HG02642 (cell line): ENCODE data around the gene CUL2.
"Not testable (repeated sequence)": the region's sequence is repeated elsewhere in the genome, so short reads cannot be mapped to it uniquely, and the experiment has no call there.

ENCODE experiments used
- ATAC-seq: cut with Tn5 transposase; IDR thresholded peaks from one replicate; pipeline ENCODE4 v1.9.1; 2021; ENCODE audit warnings: mild to moderate bottlenecking; ENCODE audit not compliant: unreplicated experiment, poor library complexity

Gene CUL2

DNA sequence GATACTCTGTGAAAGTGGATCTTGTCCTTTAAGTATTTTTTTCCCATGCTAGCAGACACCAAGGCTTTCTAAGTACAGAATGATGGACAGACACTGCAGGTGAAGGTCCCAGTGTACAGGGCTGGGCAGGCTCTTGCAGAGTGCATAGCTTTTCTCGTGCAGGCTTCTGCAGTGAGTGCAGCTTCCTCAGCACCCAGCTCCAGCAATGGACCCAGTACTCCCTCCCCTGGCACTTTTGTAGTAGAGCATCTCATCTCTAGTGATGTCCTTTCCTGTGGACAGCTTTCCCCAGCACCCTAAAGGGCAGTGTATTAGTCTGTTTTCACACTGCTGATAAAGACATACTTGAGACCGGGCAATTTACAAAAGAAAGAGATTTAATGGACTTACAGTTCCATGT lies 104.3 kb downstream of the CUL2 start:
- ATAC-seq, result no peak

DNA sequence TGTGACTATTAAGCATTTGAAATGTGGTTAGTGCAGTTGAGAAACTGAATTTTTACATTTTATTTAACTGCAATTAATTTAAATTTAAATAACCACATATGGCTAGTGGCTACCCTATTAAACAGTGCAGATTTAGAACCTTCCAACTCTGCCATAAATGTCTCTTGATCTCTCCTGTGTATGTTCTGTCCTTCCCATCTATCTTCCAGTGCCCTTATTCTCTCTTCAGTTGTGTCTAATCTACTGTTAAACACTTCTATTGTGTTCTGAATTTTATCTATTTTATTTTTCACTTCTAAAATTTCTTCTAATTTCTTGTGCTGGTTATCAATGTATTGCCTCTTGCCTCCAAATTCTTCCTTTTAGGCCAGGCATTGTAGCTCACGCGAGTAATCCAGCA lies 105.0 kb downstream of the CUL2 start:
- no peak for ATAC-seq

DNA sequence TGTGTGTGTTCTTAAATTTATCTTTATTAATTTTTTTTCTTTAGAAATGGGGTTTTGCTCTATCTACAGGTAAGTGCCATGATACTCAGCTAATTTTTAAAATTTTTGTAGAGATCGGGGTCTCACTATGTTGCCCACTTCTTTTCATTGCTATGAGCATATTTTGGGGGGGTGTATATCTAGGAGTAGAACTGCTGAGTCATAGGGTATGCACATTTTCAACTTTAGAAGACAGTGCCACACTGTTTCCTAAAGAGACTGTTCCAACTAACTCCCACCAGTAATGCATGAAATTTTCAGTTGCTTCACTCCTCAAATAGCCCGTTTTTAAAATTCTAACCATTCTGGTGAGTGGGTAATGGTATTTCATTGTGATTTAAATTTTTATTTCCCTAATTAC lies 108.3 kb downstream of the CUL2 start:
- ATAC-seq, result no peak

DNA sequence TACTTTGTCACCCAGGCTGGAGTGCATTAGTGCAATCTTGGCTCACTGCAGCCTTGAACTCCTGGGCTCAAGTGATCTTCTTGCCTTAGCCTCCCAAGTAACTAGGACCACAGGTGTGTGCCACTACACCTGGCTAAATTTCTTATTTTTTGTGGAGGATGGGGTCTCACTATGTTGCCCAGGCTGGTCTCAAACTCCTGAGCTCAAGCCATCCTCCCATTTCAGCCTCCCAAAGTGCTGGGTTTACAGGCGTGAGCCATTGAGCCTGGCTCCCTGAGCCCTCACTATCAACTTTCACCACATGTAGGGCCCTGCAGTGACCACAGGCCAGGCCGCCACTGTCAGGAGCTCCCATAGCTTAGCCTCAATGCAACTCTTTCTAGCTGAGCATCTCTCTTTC lies 110.2 kb downstream of the CUL2 start:
- no peak for ATAC-seq

DNA sequence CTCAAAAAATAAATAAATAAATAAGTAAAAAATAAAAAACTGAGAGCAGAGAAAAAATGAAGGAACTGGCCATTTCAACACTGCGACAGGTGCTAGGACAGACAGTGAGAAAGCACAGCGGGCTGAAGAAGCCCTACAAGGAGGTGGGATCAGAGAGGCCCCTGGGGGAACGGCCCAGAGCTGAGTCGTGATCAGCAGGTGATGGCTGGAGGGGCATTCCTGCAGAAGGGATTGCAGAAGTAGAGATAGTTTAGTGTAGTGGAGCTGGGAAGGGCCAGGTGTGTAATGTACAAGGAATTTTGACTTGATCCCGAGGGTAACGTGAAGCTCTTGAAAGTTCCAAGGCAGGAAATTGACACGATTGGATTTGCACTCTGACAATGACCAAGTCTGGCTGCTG lies 112.1 kb downstream of the CUL2 start:
- no peak for ATAC-seq

DNA sequence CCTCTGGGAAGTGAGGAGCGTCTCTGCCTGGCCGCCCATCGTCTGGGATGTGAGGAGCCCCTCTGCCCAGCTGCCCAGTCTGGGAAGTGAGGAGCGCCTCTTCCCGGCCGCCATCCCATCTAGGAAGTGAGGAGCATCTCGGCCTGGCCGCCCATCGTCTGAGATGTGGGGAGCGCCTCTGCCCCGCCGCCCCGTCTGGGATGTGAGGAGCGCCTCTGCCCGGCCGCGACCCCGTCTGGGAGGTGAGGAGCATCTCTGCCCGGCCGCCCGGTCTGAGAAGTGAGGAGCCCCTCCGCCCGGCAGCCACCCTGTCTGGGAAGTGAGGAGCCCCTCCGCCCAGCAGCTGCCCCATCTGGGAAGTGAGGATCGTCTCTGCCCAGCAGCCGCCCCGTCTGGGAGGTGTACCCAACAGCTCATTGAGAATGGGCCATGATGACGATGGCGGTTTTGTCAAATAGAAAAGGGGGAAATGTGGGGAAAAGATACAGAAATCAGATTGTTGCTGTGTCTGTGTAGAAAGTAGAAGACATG lies 113.7 kb downstream of the CUL2 start:
- ATAC-seq, result not testable (repeated sequence)

DNA sequence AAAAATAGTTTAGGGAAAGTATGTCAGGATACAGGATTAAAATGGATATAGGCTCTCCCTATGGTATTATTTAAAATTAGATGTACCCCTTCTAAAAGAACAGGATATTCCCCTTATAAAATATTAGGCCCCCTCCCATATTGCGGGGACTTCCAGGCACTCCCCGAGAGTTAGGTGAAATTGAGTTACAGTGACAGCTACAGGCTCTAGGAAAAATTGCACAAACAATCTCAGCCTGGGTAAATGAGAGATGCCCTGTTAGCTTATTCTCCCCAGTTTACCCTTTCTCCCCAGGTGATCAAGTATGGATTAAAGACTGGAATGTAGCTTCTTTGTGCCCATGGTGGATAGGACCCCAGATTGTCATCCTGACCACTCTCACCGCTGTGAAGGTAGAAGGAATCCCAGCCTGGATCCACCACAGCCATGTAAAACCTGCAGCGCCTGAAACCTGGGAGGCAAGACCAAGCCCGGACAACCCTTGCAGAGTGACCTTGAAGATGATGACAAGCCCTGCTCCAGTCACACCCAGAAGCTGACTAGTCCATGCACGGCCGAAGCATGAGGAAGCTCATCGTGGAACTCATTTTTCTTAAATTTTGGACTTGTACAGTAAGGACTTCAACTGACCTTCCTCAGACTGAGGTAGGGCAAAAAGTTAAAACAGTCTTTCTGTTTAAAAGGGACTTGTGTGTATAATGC lies 115.6 kb downstream of the CUL2 start:
- not testable (repeated sequence) for ATAC-seq

DNA sequence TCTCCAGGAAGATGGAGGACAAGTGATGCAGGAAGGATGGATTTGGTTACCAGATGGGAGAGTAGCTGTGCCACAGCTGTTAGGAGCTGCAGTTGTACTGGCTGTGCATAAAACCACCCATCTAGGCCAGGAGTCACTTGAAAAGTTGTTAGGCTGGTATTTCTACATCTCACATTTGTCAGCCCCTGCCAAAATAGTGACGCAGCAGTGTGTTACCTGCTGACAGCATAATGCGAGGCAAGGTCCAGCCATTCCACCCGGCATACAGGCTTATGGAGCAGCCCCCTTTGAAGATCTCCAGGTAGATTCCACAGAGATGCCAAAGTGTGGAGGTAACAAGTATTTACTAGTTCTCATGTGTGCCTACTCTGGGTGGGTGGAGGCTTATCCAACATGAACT lies 116.4 kb downstream of the CUL2 start:
- ATAC-seq, result not testable (repeated sequence)

DNA sequence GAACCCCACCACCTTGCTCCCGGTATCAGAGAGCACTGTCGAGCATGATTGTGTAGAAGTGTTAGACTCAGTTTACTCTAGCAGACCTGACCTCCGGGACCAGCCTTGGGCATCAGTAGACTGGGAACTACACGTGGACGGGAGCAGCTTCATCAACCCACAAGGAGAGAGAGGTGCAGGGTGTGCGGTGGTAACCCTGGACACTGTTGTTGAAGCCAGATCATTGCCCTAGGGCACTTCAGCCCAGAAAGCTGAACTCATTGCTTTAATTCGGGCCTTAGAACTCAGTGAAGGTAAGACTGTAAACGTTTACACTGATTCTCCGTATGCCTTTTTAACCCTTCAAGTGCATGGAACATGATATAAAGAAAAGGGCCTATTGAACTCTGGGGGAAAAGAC lies 117.0 kb downstream of the CUL2 start:
- not testable (repeated sequence) for ATAC-seq

DNA sequence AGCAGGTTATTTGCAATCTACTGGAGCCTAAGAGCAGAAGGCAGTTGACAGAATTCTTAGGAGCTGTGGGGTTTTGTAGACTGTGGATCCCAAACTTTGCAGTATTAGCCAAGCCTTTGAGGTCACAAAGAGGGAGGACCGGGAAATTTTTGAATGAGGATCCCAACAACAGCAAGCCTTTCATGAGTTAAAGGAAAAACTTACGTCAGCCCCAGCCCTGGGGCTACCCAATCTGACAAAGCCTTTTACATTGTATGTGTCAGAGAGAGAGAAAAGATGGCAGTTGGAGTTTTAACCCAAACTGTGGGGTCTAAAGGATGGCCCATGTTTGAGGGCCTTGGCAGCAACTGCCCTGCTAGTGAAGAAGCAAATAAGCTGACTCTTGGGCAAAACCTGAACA lies 117.5 kb downstream of the CUL2 start:
- ATAC-seq, result not testable (repeated sequence)

DNA sequence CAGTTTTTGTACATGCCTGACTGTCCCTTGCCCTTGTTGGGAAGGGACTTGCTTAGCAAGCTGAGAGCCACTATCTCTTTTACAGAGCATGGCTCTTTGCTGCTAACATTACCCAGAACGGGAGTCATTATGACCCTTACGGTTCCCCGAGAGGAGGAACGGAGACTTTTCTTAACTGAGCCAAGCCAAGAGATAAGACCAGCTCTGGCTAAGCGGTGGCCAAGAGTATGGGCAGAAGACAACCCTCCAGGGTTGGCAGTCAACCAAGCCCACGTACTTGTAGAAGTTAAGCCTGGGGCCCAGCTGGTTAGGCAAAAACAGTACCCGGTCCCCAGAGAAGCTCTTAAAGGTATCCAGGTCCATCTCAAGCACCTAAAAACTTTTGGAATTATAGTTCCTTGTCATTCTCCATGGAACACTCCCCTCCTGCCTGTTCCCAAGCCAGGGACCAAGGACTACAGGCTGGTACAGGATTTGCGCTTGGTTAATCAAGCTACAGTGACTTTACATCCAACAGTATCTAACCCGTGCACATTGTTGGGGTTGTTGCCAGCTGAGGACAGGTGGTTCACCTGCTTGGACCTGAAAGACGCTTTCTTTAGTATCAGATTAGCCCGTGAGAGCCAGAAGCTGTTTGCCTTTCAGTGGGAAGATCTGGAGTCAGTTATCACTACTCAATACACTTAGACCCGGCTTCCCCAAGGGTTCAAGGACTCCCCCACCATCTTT lies 118.4 kb downstream of the CUL2 start:
- ATAC-seq, result not testable (repeated sequence)

DNA sequence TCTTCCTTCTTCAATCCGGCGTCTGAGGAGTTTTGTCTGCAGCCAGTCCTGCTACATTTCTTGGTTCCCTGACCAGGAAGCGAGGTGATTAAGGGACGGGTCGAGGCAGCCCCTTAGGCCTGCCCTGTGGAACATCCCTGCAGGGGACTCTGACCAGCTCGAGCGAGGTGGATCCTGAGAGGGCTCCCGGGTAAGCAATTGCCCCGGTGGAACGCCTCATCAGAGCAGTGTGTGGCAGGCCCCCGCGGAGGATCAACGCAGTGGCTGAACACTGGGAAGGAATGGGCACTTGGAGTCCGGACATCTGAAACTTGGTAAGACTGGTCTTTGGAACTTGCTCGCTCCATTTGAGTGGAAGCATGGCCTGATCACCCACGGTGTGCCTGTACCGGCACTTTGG lies 121.0 kb downstream of the CUL2 start:
- ATAC-seq, result no peak

DNA sequence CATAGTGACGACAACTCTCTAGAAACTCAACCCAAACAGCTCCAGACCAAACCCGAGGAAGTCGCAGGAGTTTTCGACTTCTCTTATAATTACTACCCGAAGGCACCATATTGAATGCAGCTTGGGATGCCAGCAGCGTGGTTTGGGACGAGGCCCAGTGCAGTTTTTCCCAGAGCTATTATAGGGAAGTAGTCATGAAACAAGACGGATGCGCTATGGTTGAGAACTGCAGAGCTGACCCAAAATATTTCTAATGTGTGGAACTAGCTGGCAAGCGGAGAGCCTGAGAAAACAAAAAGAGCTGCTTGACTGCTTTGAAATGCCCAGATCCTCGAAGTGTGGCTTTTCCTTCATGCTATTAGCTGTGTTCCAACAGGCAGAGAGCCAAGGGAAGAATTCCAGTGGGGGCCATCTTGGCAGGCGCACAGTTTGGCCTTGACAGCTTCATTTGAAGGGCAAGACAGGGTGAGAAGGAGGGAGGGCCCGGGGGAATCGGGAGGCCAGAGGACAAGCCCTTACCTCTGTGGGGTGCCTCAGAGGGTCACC lies 122.7 kb downstream of the CUL2 start:
- no peak for ATAC-seq

DNA sequence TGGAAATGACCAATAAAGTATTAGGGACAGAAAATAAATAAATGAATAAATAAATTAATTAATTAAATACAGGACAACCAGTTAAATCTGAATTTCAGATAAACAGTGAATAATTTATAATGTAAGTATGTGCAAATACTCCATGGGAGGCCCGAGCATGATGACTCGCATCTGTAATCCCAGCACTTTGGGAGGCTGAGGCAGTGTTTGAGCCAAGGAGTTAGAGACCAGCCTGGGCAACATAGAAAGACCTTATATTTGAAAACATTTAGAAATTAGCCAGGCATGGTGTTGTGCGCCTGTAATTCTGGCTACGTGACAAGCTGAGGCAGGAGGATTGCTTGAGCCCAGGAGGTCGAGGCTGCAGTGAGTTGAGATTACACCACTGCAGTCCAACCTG lies 123.7 kb downstream of the CUL2 start:
- no peak for ATAC-seq

DNA sequence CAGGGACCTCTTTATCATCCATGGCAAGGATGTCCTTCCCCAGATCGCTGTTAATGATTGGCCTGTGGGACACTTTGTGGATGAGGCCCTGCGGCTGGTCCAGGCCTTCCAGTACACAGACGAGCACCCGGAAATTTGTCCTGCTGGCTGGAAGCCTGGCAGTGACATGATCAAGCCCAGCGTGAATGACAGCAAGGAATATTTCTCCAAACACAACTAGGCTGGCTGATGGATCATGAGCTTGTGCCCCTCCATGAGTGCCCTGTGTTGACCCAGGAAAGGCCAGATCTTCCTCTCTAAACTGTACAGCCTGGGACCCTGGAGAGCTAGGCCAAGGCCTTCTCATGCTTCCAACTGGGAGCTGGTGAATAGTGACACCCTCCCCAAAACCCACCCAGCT lies 124.1 kb downstream of the CUL2 start:
- ATAC-seq, result no peak

DNA sequence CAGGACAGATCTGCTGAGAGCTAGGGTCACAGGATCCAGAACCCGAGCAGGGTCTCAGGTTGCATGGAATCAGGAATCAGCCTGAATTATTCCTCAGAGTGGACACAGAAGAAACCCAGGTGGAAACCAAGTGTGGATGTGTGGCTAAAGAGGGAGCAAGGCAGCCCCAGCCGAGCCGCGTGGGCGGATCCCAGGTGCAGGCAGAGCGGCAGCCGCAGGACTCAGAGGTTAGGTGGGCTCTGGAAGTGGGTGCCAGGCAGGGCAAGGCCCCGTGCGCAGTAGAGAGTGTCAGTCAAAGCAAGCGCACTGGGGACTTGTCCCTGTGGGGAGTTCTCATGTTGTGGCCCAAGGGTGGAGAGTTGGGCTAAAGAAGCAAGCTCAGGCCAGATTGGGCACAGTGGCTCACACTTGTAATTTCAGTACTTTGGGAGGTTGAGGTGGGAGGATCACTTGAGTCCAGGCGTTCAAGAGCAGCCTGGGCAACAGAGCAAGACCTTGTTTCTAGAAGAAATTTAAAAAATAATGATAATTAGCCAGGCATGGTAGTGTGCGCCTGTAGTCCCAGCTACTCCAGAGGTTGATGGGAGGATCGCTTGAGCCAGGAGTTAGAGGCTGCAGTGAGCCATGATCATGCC lies 125.9 kb downstream of the CUL2 start:
- no peak for ATAC-seq

DNA sequence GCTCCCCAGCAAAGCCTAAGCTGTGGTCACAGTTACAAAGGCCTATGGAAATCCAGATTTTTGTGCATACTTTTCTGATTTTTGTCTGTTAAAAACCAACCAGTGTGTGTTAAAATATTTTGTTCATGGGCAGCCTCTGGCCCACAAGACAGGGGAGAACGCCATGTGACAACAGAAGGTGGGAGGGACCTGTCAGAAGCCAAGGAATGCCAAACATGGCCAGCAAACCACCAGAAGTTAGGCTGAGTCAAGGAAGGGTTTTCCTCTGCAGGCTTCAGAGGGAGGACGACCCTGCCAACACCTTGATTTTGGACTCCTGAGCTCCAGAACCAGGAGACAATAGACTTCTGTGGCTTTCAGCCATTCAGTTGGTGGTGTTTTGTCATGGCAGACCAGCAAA lies 127.3 kb downstream of the CUL2 start:
- no peak for ATAC-seq

DNA sequence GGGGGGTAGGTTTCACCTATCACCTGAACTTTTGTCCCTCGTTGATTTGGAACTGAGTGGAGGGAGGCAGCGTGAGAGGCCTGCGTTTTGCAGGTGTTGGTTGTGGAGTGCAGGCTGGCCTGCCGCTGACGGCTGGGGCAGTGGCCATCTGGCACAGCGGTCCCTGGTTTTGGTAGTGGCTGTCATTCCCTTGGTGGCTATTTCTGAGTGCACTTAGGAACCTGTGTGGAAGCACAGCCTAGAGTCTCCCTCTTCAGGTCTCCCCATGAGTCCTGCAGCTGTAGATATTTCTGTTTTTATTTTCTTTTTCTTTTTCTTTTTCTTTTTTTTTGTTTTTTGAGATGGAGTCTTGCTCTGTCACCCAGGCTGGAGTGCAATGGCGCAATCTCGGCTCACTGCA lies 129.2 kb downstream of the CUL2 start:
- ATAC-seq, result no peak

DNA sequence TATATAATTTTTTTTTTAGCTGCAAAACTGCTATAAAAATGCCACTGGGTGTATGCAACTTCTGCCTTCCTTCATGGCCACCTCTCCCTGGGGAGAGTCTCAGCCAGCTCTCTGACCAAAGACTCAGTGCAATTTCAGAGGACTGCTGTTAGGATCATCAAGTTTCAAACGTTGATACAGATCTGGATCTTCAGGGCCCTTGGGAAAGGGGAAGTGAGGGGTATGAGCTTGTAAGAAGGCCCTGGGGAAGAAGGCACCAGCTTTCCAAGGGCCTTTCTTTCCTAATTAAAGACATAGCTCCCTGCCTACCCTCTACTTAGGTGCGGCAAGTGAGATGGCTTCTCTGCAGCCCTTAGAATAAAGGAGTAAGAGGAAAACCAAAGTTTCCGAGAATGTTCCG lies 130.4 kb downstream of the CUL2 start:
- no peak for ATAC-seq

DNA sequence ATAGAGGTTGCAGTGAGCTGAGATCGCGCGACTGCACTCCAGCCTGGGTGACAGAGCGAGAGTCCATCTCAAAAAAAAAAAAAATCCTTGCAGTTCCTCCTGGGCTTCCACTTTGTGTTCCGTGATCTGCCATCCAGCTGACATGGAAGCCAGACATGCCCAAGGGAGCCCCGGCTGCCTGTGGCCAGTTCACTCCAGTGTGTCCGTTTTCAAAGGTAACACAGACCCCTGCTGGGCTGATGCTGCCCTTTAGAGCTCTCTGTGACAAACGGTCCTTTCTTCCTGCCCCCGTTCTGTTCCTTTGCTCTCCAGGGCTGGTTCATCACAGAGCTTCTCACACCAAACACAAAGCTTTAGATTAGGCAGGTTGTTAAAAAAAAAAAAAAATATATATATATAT lies 130.8 kb downstream of the CUL2 start:
- no peak for ATAC-seq
